HG03064 (cell line): ENCODE data around the gene SLC5A5.

Experiments used
- ATAC-seq: cut with Tn5 transposase; IDR thresholded peaks from one replicate; pipeline ENCODE4 v1.9.1; 2021; ENCODE audit warnings: low read depth; ENCODE audit not compliant: unreplicated experiment

SLC5A5 gene

DNA sequence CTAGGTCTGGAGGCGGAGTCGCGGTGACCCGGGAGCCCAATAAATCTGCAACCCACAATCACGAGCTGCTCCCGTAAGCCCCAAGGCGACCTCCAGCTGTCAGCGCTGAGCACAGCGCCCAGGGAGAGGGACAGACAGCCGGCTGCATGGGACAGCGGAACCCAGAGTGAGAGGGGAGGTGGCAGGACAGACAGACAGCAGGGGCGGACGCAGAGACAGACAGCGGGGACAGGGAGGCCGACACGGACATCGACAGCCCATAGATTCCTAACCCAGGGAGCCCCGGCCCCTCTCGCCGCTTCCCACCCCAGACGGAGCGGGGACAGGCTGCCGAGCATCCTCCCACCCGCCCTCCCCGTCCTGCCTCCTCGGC, at the start of gene SLC5A5:
Gene SLC5A5 (plus strand): TSS at position 68 of the 373 bp plus-strand sequence. CDS start 375 bp downstream, outside the sequence.
- no peak for ATAC-seq

DNA sequence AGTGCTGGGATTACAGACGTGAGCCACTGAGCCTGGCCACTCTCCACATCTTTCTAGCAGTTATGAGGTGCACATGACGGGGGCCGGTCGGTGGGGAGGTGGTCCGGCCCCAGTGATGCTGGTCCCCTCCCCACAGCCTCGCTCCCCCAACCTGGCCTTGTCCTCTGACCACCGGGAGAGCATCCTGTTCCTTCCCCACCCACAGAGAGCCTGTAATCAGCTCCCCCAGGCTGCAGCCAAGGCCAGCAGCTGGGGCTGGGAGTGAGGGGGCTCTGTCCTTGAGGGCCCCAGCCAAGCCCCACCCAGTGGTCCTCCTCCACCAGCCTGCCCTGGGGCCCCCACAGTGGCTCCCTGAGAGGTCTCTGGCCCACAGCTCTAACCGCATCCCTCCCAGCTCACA, 47.4 kb upstream of the SLC5A5 start:
- ATAC-seq: no peak

DNA sequence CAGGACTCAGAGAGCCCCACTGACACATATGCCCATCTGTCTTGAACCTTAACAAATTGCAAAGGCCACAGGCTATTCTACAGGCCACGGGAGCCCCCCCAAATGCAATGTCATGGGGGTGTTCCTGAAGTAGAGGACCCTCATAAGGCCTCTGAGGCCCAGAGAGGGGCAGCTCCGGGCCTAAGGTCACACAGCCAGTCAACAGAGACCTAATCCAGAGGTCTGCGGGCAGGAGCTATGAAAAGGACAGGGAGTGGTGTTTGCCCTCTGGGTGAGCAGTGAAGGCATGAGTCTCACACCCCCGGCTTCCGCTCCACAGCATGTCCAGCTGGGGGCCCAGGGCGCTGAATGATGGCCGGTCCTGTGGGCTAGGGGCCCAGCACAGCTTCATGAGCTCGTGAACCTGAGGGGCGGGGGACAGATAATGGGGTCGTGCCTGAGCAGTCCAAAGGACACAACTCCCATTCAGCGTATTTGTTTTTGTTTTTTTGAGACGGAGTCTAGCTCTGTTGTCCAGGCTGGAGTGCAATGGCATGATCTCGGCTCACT, 45.2 kb upstream of the SLC5A5 start:
- no peak for ATAC-seq

DNA sequence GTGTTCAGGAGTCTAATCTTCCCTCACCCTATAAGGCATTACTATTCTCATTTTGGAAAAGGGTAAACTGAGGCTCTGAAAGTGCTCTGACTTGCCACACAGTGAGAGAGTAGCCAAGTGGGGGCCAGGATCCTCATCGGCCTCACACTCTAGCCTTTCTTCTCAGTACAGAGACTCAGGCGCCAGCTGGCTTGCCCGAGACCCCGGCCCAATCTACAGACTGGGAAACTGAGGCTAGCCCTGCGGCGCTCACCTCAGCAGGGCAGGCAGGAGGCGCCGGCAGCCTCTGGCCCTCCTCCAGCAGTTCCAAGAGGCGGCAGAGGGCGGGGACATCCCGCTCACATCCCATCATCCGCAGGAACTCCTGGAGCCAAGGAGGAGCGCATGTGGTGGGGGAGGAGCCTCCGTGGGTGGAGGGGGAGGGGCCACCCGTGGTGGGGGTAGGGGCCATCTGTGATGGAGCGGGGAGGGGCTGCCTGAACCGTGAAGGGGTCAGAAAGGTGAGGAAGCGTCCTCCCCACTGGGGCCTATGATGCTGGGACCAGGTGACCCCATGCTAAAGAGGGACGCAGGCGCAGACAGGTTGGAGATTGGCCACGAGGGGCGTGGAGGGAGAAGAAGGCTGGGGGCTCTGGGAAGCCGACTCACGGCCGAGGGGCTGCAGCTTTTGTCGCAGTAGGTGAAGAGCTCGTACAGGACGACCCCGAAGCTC, 41.7 kb upstream of the SLC5A5 start:
- no peak for ATAC-seq

DNA sequence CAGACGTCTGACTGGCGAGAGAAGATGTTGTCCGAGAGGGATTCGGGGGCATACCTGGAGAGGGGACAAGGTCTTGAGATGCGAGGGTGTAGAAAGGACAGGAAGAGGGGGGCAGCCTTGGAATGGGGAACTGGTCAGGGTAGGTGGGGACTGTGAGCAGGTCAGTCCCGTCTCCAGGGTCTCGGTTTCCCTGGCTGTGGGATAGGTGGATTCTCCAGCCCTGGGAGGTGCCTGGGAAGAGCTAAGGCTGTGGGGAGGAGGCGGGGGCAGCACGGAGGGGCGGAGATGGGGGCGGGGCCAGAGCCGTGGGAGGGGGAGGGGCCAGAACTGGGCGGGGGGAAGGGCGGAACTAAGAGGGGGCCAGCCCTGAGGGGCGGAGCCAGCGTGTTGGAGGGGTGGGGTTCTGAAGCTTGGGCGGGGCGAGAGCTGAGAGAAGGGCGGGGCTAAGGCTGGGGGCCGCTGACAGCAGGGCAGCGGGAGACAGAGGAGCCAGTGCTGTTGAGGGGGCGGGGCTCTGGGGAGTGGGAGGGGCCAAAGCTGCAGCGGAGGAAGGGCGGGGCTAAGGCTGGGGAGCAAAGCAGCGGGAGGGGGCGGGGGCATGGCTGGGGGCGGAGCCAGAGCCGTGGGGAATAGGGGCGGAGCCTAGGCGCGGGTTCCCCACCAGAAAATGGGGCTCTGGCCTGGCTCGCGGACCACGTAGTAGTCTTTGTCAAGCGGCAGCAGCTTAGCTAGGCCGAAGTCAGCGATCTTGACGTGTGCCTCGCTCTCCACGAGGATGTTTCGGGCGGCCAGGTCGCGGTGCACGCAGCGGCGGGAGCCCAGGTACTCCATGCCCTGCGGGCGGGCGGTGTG, 41.0 kb upstream of the SLC5A5 start:
- no peak for ATAC-seq

DNA sequence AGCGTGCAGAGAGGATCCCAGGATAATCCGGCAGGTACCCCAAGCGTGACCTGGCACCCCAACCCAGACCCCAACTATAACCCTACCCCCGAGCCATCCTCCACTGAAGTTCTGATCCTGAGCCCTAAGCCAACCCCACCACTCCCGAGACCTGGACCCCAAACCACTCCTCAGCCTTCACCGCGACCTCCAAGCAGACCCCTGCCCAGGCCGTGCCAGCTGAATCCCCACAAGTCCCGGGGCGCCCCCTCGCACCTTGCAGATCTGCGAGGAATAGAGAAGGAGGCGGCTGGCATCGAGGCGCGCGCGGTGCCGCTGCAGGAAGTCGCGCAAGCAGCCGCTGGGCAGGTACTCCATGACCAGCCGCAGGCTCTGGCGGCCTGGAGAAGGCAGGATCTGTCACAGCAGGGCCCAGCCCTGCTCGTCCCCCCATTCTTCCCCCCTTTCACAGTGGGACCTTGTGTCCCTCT, 40.3 kb upstream of the SLC5A5 start:
- no peak for ATAC-seq

DNA sequence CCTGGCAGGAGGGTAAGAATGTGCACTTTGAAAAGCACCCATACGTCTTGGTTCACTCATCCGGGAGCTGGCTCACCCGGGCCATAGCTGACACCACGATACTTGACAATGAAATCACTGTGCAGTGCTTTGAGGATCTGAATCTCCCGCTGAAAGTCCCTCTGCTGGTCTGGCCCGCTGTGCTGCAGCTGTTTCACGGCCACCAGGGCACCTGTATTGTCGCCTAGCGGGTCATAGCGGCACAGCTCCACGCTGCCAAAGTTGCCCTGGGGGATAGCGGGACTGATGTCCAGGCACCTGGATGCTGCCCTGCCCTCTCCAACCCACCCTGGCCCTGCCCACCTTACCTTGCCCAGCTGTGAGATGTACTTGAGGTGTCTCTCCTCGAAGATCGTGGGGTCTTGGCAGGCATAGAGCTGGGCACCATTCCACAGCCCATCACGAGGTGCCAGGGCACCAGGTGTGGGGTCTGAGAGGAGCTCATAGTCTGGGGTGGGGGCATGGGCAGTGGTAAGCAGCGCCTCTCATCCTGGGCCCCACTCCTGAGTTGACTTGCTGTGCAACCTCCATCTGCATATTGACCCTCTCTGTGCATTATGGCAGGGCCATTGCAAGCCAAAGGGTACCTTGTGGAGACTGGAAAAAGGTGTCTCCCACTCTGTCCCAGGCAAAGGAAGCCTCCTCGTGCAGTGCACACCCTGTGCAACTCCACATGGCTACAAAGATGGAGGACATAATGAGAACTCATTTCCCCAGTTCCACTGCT, 39.1 kb upstream of the SLC5A5 start:
- ATAC-seq: no peak

DNA sequence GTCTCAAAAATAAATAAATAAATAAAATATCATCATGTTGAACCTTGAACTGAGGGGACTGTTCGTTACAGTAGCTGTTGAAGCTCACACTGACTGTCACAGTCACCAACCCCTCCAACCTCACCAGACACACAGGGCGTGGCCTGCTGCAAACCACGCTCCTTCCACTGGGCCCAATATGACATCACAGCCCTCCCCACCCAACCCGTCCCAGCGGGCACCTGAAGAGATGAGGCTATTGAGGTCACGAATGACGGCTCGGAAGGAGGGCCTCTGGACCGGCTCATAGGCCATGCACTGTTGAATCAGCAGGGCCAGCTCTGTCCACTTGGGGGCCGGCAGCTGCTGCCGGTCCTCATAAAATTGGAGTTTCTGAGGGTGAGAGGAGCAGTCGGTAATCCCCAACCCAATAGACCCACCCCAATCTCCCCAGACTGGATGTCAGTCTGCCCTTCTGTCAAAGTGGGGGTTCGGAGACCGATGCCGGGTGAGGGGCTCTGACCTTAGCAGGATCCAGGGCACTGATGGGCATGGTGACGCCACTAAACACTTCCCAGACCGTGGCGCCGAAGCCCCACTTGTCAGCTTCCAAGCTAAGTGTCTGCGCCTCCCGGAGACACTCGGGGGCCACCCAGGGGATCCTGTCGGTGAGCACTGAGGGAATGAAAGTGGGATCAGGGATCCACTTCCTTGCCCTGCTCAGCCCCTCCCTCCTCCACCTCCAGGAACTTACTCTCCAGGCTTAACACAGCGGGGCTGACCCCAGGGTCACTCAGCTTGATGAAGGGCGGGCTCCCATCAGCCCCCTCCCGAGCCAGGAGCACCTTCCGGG, 37.2 kb upstream of the SLC5A5 start:
- ATAC-seq: no peak

DNA sequence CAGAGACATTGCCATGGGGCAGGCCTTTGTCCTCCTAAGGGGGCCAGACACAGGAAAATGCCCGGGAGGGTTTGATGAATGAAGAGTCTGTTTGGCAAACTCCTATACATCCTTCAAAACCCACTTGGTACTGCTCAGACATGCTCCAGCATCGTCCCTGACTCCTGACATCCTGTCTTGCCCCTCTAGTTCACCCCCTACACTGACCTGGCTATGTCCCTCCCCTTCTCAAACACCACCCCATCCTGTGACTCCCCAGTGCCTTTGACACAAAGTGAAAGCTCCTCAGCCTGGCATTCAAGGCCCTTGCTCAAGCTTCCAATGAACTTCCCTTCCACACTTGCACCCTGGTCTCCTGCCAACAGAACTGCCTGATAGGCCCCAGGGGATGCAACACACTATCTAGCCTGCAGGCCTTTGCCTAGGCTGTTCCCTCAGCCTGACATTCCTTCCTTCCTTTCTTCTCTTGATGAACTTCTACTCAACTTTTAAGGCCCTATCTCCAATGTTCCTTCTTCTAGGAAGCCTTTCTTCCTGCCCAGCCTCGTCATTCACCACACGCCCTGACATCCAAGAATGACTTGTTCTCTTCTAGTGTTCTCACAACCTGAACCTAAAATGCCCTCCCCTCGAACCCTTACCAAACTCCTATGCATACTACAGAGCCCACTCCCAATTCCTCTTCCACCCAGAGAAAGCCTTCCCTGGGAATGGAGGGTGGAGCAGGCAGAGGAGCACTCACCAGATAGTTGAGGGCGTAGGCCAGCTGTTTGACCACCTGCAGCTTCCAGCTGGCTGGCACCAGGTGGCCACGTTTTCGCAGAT, 36.4 kb upstream of the SLC5A5 start:
- ATAC-seq: no peak

DNA sequence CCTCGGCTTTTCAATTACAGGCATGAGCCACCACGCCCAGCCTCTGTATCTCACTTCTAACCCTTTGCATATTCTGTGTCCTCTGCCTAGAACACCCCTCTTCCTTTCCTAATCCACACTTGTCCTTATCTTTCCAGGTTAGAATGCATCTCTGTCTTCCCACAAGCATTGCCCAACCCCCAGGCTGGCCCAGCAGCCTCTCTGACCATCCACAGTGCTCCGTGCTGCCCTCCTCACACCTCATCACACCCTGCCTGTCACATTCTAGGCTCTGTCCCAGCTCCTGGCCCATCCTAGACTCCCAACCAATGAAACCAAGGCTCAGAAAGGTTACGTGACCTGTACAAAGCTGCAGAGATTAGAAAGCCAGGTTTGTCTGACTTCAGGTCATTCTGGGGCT, 35.2 kb upstream of the SLC5A5 start:
- ATAC-seq: no peak

DNA sequence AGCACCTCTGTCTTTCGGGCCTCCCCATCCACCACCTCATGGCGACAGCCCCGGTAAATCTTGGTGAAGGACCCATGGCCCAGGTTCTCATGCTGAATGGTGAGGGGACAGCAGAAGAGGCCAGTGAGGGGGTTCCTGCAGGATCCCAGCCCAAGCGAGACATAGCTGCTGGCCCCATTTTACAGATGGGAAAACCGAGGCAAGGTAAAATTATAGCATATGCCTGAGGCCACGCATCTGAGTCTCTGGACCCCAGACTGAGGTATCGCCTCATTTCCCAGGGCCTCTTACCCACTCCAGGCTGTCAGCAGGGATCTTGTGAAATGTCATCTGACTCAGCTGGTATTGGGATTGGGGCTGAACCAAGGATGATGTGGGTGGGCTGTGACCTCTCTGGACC, 33.8 kb upstream of the SLC5A5 start:
- ATAC-seq: no peak

DNA sequence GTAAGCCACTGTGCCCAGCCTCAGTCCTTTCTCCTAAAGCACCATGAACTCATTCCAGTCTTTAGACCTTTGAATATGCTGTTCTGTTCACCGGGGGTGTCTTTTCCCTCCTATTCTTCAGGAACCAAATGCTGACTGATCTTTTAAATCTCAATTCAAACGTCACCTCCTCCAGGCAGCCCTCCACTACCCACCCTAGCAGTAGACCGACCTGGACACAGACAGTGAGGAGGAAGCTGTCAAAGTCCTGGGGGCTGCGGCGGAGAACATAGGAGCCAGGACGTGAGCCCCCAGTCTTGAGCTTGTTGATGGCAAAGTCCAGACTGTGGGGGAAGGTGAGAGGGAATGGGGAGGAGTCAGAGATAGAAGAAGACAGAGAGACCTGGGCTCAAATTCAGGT, 31.7 kb upstream of the SLC5A5 start:
- ATAC-seq: no peak

DNA sequence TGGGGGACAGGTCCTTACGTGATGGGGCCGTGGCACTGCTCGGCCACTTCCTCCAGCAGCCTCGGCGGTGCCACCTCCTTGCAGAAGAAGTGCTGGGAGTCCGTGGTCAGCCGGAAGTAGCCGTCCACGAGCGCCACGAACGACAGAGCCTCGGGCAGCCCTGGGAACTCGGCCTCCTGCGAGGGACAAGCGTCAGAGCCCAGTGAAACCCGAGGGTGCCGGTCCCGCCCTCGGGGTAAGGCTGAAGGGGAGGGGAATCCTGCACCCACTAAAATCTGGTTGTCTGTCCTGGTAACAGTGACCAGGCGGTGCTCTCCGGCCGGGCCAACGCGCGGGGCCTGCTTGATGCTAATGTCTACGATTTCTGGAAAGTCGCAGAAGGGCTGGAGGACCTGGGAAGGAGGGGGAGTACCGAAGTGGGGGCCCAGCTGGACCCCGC, 30.4 kb upstream of the SLC5A5 start:
- no peak for ATAC-seq

DNA sequence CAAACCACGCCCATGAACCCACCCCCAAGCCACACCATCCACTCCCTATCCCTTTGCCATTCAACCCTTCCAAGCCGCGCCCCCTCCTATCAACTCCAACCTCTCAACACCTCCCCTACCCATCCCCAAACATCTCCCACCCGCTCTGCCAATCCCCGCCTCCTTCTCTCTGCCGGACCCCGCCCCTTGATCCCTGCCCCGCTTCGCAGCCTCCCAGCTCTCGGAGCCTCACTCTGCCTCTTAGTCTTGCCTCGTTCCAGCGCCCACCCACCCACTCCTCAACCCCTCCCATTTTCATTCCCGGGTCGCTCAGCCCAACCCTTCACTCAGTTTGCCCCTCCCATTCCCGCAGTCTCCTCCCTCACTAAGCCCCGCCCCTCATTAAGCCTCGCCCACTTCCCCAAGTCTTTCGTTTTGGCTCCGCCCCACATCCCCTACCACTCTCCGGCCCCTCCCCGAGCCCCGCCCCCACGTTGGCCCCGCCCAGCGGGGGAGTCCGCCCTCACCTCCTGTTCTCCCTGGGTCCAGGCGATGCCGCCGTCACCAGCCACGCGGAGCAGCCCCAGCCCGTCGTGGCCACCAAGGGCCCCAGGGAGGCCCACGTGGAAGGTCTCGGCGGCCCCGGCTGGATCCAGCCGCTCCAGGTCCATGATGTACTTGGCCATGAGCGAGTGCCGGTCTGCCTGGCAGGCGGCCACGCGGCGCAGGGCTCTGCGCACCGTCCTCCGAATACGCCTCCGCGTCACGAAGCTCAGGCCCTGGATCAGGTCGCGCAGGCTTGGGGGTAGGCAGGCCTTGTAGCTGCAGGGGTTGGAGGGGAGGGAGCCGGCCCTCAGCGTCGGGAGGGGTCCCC, 29.7 kb upstream of the SLC5A5 start:
- no peak for ATAC-seq

DNA sequence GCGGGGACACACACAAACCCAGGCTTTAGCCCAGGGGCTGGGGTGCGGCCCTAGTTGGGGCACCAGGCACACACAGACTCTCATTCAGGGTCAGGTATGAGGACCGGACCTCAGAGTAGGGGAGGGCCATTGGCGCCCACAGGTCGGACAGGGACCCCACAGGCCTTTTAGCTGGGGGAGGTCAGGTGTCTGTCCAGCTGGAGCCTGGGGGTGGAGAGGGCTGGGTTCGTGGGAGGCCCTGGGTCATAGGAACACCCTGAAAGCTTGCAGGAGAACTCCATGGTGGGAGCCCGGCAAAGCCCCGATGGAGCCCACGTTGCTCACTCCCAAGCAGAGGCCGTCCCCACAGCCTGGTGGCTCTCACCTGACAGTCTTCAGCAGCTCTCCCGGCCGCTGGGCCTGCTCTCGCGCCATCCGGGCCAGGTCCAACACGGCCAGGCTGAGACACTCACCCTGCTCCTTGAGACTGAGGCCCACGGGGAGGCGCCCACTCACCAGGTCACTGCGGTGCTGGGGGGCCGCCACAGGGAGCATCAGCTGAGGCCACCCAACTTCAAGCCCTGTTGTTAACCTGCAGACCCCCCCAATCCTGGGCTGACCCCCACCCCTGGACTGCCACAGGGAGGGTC, 29.0 kb upstream of the SLC5A5 start:
- no peak for ATAC-seq

DNA sequence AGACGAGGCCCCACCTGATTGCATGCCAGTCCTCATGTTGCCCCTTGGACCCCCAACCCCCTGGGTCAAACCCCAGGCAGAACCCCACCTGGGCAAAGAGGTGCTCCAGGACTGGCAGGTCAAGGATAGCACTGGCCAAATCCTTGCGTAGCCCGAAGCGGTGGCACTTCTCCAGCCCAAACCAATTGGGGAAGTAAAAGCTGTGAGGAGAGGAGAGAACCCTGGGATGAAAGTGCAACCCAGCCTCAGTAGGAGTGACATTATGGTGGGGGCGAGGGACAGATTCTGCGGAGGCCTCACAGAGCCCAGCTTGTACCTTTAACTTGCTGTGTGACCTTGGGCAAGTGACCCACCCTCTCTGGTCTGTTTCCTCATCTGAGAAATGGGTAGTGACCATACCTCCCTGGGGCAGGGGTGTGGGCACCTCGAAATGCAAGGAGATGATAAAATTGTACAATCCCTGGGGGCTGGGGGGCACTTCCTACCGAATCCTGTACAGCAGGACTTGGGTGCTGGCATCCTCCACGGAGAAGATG, 28.4 kb upstream of the SLC5A5 start:
- no peak for ATAC-seq

DNA sequence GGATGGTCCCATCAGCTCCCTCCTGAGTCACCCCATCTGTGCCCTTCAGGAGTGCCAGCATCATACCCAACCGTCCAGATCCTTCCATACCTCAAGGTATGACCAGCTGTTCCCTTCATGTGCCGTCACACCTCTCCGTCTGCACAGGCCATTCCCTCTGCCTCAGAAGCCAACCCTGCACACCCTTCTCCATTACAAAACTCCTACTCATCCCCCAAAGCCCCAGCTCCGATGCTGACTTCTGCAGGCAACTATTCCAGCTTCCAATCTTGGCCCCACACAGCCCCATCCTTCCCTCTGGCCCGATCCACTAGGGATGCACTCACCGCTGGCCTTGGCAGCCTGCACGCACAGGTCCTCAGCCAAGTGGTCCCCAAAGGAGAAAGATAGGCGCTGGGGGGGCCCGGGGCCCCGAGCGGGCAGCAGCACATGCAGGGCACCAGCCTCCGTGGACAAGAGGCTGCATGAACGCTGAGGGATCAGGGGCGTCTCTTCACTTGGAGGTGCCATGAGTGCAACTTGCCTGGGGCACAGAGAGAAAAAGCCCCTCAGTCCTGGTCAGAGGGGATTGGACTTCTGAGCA, 27.7 kb upstream of the SLC5A5 start:
- ATAC-seq: no peak
